ENCODE data around the gene CDH3.

CDH3 gene

DNA sequence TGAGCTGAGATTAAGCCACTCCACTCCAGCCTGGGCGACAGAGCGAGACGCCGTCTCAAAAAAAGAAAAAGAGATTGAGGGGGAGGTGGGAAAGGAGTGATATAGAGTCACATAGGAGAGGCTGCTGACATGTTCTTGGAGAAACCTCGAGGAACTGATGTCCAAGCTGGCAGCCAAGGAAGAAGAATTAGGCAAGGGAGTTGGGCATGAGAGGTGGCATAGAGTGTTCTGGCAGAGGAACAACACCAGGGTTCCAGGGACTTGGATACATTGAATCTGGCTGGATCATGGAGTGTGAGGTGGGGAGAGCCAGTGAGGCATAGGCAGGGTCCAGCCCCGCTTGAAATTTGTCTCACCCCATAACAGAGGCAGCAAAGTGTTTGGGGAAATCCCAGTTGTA lies 10.7 kb downstream of the CDH3 start:
- DNase-seq = no peak

DNA sequence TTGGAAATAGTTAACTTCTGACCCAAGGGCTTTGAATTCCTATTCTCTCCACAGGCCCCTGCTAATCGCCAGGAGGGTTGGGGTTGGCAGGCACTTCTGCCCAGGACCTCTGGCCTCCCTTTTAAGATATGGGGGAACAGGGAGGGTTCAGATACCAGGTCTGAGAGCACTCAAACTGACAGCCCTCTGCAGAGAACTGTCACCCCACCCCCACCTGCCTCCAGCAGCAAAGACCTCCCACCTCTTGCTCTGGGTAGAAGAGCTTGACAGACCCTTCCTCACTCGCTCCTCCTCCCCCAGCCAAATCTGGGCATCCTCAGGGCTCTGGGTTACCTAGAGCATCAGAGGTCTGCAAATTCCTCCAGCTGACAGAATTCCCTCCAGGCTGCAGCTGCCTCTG lies 11.6 kb downstream of the CDH3 start:
- no peak for DNase-seq

DNA sequence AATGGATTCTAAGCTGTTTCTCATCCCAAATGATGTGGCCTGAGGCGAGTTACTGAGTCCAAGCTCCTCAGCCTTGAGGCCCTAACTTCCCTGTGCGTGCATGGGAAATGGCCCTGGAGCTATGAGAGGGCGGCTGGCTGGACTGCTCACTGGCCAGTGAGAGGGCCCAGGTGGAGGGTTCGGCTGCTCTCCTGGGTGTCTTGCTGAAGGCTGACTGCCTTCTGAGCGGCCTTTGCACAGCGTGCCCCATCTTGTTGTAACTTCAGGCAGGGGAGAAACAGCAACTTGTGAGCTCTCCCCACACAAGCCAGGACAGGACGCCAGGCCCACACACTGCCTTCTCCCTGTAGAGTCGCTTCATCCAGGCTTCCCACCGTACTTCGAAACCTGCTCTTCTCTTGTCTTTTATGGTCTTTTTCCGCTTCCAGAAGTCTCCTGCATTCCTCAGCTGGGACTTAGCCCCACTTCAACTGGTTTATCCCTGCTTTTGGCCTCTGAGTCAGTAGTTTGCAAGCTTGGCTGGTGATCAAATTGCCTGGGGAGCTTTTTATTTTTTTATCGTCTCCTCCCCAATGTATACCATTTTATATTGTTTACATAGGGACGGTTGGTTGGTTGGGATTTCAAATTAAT lies 13.3 kb downstream of the CDH3 start:
- DNase-seq = no peak

DNA sequence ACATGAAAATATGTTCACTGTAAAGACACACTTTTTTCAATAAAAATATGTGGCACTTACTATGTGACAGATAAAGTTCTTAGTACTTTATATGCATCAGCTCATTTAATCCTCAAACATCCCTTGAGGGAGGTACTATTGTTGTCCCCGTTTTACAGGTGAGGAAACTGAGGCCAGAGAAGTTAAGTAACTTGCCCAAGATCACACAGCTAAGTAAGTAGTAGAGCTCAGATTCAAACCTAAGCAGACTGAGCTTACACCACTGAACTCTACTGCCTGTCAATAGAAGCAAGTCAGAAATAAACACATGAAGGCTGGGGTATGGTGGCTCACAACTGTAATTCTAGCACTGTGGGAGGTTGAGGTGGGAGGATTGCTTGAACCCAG lies 13.9 kb downstream of the CDH3 start:
- DNase-seq = no peak

DNA sequence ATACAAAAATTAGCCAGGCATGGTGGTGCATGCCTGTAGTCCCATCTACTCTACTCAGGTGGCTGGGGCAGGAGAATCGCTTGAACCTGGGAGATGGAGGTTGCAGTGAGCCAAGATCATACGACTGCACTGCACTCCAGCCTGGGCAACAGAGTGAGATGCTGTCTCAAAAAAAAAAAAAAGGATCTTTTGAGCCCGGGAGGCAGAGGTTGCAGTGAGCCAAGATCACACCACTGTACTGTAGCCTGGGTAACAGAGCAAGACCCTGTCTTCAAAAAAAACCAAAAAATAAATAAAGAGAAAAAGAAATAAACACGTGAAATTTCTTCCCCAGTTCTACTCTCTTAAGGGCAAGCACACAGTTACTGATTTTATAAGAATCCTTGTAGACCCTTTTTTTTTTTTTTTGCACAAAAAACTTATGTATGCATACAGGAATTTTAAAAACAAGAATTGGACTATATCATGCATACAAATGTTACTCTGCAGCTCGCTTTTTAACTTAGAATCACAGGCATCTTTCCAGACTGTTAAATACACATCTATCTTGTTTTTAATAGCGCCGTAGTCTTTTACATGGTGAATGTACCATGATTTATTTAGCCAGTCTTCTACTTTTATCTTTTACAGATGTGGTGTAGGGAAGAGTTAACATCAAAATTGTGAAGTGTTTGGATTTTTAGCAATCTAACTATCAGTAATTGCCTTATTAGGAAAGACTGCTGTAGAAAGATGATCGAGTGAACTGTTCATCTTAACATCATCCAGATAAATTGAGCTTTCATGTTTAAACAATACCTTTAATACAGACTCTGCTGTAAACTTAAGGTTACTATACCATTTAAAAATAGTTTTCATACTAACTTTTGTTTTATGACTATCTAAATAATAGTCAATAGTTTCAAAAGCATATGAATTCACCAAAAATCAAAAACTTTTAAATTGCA lies 14.6 kb downstream of the CDH3 start:
- DNase-seq = no peak

DNA sequence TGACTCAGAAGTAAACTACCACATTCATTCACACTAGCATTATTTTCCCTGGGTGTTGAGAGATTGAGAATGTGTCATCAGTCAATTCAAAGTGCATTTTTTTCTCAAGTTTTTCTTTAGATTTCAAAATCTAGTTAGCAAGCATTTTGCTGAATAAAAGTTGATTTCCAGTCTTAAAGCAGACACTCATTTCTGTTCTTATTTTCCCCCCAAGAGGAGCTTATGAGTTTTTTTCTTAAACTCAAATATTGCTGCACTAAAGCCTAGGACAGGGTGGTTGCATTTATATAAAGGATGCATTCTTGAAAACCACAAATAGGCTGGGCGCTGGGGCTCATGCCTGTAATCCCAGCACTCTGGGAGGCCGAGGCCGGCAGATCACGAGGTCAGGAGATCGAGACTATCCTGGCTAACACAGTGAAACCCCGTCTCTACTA lies 15.3 kb downstream of the CDH3 start:
- DNase-seq = no peak

DNA sequence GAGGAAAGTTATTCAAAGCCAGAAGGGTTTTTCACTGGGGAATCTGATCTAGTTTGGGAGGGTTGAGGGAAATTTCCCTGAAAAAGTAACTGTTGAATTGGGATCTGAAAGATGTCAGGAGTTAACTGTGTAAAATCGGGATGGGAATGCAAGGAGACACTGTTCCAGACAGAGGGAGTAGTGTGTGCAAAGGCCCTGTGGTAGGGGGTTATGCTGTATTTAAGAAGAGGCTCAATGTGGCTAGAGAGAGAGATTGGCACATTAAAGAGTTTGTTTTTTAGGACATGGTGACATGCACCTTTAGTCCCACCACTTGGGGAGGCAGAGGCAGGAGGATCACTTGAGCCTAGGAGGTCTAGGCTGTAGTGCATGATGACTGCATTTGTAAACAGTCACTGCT lies 16.9 kb downstream of the CDH3 start:
- DNase-seq = no peak

DNA sequence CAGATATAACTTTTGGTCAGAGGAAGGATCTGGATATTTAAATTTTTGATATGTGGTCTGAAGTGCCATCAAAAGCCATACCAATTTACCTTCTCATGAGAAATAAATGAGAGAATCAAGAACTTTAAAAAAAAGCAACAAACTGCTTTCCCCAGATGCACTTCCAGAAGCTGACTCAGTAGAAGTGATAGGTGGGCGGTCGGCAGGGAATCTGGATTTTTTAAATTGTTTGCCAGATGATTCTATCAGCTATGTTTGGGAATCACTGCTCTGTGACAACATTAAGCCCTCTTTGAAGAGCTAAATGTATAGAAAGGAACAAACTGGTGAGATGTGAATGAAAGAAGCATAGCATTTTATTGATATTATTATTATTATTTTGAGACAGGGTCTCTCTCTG lies 19.2 kb downstream of the CDH3 start:
- no peak for DNase-seq

DNA sequence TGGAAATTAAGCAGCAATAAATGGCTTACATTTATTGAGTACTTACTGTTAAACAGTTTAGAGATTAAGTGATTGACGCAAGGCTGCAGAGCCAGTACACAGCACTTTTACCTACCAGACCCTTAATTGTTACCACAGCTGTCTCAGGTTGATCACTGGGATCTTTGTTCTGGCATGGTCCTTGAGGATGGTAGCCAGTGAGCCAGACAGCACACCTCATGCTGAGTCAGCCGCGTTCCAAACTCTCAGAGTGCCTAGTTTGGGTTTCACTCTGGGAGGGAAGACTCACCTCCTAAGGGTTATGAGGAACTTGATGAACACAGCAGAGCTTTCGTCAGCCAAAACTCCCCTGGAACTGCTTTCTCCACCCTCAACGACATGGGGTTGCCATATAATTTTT lies 20.4 kb downstream of the CDH3 start:
- DNase-seq = no peak

DNA sequence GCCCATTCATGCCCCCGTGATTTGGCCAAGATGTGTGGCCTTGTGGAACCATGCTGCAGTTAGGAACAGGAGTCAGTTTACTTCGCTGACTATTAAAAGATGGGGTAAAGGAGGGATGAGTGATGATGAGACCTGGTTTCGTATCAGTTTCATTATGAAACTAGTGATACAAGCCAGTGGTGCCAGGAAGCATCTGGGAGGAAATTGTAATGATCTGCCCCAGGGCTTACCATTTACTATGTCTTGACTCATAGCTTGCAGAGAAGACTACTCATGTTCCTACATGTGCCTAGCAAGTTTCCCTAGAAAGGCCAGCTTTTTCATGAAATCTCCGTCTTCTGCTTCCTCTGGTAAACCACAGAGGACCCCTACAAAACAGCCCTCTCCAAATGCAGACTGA lies 23.2 kb downstream of the CDH3 start:
- no peak for DNase-seq

DNA sequence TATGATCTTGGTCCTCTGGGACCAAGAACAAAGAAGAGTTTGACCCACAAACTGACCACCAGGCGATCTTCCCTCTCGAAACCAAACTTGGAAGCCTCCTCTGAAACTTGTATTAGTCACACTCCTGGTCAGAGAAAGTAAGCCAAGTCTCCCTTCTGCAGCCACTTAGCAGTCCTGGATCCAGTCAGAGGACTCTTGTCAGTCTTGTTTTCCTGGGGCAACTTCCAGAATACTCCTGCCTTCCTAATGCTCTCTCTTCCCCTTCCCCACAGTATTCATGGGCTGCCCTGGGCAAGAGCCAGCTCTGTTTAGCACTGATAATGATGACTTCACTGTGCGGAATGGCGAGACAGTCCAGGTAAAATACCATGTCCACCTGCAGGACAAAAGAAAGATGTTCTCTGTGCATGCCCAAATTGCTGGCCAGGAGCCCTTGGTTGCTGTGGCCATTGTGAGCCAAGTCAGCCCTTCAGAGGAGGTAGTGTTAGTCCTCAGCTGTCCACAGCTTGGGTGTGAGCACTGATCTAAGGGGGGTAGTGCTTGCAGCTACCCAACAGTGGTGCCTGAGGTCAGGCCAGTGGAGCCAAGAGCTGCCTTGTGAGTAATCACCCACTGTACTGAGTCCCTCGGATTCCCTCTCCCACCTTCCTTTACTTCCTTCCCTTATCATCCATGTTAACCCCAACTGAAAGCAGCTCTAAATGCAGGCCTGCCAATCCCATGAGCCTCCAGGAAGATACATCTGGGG lies 31.2 kb downstream of the CDH3 start:
- DNase-seq = no peak

DNA sequence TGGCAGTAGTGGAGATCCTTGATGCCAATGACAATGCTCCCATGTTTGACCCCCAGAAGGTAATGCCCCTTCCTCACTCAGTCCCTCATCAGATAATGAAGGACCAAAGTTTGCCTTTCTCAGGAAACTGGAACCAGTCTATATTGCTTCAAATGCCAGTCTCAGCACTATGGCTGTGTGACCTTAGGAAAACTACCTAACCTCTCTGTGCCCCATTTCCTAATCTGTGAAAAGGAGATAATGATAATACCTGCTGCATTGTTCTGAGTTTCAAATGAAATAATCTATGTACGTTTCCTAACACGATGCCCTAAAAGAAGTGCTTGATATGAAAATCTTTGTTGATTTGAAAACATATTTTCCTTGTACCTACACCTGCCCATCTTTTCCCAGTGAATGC lies 35.9 kb downstream of the CDH3 start:
- DNase-seq = no peak

DNA sequence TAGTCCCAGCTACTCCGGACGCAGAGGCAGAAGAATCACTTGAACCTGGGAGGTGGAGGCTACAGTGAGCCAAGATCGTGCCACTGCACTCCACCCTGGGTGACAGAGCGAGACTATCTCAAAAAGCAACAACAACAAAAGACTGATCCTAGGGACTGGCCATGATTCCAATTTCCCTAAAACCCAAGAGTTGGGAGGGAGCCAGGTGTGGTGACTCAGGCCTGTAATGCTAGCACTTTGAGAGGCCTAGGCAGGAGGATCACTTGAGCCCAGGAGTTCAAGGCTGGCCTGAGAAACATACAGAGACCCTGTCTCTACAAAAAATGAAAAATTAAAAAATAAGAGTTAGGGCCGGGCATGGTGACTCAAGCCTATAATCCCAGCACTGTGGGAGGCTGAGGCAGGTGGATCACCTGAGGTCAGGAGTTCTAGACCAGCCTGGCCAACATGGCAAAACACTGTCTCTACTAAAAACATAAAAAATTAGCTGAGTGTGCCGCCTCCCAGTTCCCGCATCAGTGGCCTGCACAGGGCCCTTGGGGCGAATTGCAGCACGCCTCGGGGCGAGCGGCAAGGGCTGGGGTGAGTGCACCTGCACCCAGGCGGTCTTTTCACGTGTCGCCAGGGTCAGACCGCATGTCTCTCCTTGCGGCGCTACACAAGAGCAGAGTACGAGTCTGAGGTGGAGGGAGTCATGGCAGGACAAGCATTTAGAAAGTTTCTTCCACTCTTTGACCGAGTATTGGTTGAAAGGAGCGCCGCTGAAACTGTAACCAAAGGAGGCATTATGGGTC lies 40.8 kb downstream of the CDH3 start:
- DNase-seq = no peak

DNA sequence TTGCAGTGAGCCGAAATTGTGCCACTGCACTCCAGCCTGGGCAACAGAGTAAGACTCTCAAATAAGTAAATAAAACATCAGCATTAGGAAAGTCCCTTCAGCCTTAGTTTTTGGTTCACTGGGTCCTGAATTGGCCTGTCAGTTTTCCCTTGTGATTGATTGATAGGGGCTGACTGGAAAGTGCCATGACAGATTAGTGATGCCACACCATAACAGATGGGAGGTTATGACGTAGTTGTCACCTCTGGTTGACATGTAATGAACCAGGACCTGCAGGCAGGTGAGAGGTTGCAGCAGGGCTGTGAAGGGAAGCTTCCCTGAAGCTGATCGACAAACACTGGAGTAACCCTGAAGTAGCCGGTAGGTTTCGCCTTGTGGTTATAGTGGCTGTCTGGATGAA lies 41.8 kb downstream of the CDH3 start:
- no peak for DNase-seq

DNA sequence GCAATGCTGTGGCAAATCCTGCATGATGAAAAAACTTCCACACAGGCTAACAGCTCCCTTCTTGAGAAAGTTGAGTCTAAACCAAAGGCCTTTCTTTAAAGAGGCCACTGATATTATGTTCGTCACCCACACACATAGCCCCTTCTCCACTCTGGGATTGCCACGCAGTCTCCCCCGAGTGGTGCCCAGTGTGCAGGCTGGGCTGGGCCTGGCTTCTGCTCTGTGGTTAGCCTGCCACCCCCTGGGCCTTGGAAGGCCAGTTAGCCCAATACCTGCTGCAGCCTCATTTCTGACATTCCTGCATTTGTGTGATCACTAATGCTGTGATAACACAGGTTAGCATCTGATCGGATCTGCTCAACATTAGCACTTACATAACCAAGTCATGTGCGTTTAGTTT lies 44.8 kb downstream of the CDH3 start:
- no peak for DNase-seq

DNA sequence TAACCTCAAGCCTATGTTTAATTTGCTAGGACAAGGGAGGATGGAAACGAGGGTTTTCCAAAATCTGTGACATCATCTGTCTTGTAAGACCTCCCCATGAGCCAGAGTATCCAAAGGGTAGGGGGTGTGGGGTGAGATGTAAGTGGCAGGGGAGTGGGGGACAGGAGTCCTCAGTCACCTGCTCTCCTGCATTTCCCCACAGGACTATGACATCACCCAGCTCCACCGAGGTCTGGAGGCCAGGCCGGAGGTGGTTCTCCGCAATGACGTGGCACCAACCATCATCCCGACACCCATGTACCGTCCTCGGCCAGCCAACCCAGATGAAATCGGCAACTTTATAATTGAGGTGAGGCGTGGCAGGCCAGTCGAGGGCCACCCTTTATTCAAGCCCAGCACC lies 50.5 kb downstream of the CDH3 start:
- no peak for DNase-seq

DNA sequence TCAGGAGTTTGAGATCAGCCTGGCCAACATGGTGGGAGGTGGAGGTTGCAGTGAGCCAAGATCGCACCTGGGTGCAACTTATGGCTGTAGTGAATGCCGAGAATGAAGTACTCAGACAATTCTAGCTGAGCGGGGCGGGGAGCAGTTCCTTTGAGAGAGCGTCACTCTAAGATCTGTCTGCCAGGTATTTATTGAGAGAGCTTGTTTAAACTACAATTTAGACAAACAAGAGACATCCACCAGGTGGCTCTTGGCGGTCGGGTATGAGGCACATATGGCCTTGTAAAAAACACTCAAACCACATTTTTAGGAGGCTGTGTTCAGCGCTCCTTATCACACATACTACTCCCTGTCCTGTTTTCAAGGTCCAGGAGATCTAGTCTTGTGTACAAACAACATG lies 51.4 kb downstream of the CDH3 start:
- DNase-seq = peak; percentile 15

DNA sequence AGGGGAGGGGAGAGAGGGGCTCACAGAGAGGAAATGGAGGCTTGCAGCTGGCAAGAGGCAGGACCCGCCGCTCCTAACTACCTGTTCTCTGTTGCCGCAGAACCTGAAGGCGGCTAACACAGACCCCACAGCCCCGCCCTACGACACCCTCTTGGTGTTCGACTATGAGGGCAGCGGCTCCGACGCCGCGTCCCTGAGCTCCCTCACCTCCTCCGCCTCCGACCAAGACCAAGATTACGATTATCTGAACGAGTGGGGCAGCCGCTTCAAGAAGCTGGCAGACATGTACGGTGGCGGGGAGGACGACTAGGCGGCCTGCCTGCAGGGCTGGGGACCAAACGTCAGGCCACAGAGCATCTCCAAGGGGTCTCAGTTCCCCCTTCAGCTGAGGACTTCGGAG lies 53.0 kb downstream of the CDH3 start:
- no peak for DNase-seq

DNA sequence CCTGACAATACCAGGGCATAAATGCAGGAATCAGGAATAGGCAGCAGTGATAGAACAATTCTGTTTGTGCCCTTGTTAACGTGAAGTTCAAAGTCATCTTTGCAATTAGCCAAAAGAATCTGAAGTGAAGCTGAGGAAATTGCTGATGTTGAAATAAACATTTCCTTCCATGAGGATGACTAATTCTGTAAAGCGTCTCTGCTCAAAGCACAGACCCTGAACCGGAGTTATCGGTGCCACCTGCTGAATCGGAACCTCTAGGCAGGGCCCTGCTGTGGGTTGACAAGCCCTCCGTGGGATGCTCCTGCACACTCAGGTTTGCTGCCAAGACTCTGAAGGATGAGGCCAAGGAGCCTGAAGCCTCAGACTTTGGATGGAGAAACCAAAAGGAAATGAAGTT lies 55.0 kb downstream of the CDH3 start:
- no peak for DNase-seq

DNA sequence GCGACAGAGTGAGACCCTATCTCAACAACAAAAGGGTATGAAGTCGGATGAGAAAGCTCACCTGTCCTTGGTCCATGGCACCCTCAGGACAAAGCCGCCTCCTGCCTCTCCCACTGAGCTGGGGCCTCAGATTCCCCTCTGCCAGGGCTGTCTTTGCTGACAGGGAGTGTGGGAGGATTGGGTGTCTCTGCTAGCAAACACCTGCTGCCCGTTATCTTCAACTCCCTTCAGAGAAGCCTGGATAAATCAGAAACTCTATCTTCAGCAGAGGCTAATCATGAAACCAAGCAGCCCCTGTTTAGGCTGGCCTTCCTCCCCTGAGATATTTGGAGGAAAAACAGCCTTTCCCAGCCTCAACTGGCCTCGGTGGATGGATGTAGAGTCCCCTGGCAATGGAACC lies 55.7 kb downstream of the CDH3 start:
- no peak for DNase-seq

DNA sequence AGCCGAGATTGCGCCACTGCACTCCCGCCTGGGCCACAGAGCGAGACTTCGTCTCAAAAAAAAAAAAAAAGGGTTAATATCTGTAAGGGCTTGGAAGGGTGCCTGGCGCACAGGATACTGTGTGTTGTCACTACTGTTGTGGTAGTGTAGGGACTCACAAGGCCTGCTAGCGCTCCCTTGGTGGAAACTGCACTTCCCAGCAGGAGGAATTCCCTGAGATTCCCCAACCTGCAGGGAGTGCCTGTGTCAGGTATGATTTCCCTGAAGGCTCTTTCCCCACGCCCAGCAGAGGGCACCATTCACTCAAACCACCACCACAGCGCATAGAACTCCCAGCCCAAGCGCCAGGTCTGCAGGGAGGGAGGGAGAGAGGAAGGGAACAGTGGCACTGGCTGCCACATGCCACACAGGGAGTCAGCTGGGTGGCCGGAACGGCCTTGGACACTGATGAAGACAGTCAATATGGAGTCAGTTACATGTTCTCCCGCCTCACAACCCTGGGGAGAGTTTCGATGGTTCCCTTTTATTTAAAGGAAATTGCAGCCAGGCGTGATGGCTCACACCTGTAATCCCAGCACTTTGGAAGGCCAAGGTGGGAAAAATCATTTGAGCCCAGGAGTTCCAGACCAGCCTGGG lies 59.2 kb downstream of the CDH3 start:
- DNase-seq = peak; percentile 51

DNA sequence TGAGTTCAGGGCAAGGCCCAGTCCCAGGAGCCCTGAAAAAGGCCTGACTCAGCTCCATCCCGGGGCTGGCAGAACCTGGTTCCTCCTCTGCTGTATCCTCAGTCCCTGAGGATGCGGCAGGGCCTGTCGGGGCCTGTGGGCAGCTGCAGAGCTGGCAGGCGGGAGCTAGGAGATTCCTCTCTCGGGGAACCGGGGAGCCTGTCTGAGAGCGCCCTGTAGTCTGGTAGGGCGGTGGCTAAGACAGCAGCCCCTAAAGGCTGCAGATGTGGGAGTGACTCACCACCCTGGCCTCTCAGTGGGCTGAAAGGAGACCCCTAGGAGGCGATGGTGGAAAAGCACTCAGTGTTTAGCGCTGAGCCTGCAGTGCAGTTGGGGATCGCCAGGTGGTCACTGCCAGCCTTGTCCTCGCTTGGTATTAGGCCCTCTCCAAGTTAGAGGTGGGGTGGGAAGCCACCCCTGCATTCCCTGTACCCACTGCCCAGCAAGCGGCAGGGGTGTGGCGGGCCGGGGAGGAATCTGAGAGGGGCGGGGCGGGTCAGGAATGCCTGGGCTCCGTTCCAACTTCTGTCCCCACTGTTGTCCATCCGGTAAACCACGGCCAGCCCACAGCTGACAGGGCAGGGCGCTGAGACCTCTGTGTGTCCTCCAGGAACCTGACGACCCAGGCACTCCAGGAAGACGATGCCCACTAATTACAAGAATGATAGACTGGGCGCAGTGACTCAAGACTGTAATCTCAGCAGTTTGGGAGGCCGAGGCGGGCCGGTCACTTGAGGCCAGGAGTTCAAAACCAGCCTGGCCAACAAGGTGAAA lies 62.4 kb downstream of the CDH3 start:
- DNase-seq = no peak

Measured in NCI-H774 (cell line).